Measurements from ENCODE around the gene HOGA1.

DNA sequence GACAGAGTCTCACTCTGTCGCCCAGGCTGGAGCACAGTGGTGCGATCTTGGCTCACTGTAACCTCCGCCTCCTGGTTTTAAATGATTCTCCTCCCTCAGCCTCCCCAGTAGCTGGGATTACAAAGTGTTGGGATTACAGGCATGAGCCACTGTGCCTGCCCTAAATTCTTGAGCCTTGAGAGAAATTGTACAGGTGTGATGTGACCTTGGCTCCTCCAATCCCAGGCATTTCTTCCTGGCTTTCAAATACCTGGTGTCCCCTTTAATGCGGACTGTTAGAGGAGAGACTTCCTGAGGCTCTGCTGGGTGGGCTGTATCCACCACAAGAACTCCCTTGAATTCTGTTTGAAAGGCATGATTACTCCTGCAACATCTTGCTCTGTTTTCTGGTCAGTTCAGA is 34.1 kb downstream of the HOGA1 start:
- TF ChIP-seq CTCF (conservative IDR thresholded peaks at IDR 0.05; ENCODE audit: low read depth, low read length) (no peak), EZH2 (IDR thresholded peaks at IDR 0.05; ENCODE audit: borderline replicate concordance, low read depth, low read length, poor library complexity, severe bottlenecking) (no peak)

Data from A673 (cell line).